Epithelial cell of proximal tubule (primary cell): ENCODE measurements around the gene SLX4. TPM values are rescaled to one million over a fixed set of nuclear protein-coding genes. Genes with fewer than 3 reads are reported as not detected.
"Not testable (repeated sequence)": the region's sequence is repeated elsewhere in the genome, so short reads cannot be mapped to it uniquely, and the experiment has no call there.

Experiments
- DNase-seq: peaks from one replicate; pipeline ENCODE4 v3.0.0-alpha.2; 2011; ENCODE audit warnings: low read depth
- H3K4me3 ChIP-seq: 2 replicates; pipeline ENCODE4 v1.5.1; 2011; ENCODE audit warnings: low read depth, mild to moderate bottlenecking, low read length
- CTCF ChIP-seq: conservative IDR thresholded peaks from 2 replicates; pipeline ENCODE4 v1.5.1; 2012; ENCODE audit warnings: low read depth, mild to moderate bottlenecking, low read length
- total RNA-seq: library from RNA; depleted of rRNA; stranded (reverse); fragments of >200 nt; gene quantifications from 2 replicates; pipeline ENCODE4 v1.2.3, GENCODE V29; 2015

SLX4 gene
- 6.6 and 6.9 TPM in 2 replicates for total RNA-seq

DNA sequence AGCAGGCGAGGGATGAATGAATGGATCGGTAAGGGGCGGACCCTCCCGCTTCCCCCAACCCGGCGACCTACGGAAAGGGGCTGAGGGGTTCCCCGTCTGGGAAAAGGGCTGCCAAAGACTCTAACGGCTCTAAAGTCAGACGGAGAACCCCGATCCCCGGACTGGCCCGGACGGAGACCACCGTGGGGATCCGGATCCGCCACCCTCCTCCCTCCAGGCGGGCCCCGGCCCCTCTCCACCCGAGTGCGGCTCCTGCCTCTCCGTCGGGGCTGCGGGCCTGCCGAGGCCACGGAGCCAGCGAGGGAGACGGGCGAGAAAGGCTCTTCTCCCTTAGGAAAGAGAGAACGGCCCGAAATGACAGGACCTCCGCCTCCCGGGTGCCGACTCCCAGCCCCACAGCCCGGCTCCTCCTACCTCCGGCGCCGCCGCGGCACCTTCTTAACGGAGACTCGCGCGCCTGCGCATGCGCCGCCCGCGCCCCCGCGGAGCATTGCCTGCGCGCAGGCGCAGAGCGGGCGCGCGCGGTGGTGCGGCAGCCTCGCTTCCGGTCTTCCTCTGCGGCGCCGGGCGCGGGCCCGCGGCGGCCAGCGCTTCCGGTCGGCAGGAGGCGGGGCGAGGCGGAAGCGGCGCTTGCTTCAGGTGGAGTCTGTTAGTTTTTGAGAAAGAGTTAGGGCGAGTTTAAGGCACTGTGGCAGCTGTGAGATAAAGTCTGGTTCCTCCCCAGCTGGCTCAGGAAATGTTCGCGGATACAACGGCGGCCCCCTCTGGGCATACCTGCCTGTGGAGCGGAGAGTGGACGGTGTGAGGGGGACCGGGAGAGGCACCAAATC lies at the start of gene SLX4:
TSS of gene SLX4 (minus strand) at position 461 of the 830 bp plus-strand sequence. CDS start 2,642 bp downstream, outside the sequence.
- DNase-seq: no peak
- peak within 1 kb of the TSS; percentile 98 for H3K4me3 ChIP-seq
- no peak for TF ChIP-seq CTCF

DNA sequence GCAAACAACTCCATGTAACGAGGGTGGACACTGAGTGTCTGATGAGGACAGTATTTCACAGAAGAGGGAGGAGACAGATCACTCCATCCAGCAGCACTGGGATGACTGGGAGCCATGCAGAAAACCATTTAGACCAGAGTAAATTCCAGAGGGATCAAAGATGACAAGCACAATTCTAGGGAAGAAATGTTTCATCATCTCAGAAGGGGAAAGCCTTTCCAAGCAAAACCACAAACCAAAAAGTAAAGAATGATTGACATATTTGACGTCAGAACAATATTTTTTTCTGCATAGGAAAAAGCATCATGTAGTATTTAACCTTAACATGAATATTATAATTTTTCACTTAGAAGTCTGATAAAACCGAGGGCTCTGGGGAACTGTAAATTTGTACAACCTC lies 47.8 kb upstream of the SLX4 start:
- no peak for TF ChIP-seq CTCF
- DNase-seq: no peak
- no peak overlapping the region for H3K4me3 ChIP-seq

DNA sequence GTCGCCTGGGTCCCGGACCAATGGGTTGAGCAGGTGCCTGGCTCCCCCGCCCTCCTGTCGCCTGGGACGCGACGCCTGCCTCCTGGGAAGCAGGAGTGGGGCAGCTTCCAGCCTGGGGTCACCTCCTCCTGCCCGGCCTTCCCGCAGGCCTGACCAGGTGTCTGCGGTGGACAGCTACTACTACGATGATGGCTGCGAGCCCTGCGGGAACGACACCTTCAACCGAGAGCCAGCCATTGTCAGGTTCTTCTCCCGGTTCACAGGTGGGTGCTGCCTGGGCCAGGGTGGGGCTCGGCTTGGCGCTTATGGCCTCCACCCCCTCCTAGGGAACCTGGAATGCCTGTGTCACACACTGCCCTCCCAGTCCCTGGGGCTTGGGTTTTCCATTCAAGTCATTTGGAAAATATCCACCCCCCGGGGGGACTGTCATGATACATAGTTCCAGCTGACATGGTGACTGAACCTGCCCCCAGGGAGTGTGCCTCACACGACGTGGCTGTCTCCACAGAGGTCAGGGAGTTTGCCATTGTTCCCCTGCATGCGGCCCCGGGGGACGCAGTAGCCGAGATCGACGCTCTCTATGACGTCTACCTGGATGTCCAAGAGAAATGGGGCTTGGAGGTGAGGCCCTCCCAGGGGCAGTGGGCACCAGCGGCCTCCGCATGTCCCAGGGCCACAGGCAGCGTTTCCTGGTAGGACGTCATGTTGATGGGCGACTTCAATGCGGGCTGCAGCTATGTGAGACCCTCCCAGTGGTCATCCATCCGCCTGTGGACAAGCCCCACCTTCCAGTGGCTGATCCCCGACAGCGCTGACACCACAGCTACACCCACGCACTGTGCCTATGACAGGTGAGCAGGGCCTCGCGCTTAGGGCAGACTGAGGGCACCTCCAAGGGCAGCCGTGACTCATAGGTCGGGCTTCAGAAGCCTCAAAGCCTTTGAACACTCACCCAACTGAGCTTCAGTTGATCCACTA lies 45.4 kb upstream of the SLX4 start:
- DNase-seq: no peak
- H3K4me3 ChIP-seq: no peak overlapping the region
- no peak for TF ChIP-seq CTCF

DNA sequence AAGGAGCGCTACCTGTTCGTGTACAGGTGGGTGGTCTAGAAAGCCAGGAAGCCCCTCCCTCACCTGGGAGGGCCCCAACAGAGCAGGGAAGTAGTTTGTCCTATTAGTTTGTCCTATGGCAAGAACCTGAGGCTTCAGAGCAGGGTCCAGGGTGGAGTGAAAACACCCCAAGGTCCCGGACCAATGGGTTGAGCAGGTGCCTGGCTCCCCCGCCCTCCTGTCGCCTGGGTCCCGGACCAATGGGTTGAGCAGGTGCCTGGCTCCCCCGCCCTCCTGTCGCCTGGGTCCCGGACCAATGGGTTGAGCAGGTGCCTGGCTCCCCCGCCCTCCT lies 44.7 kb upstream of the SLX4 start:
- not testable (repeated sequence) for DNase-seq, H3K4me3 ChIP-seq

GRCh38 chr16:3655396-3656159 lies 44.2 kb upstream of the SLX4 start:
- H3K4me3 ChIP-seq: no peak overlapping the region
- TF ChIP-seq CTCF: no peak
- no peak for DNase-seq

DNA sequence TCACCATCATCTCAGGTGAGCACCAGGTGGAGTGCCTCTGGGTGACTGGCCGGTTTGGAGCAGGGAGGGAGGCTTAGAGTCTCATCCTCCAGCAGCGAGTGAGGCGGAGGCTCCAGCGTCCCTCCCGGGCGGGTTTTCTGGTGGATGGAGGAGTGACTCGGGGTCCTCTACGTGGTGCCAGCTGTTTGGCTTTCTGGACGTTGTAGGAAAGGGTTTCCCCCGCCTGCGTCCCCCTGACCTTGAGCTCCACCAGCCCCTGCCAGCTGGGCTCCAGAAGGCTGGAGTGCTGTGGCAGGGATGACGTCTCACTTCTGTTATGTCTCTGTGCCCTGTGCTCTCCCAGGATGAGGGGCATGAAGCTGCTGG lies 43.6 kb upstream of the SLX4 start:
- no peak for TF ChIP-seq CTCF
- no peak for DNase-seq
- H3K4me3 ChIP-seq: no peak overlapping the region
